Epithelial cell of esophagus (primary cell): Measurements from ENCODE around the gene SAT1.
"Not testable (repeated sequence)": the region's sequence is repeated elsewhere in the genome, so short reads cannot be mapped to it uniquely, and the experiment has no call there.

Experiments
- DNase-seq: peaks from one replicate; pipeline ENCODE4 v3.0.0; 2010; ENCODE audit warnings: low read depth
- H3K4me3 ChIP-seq: 2 replicates; pipeline ENCODE4 v1.5.1; 2011; ENCODE audit warnings: mild to moderate bottlenecking, low read length, control low read depth
- TF ChIP-seq, protein P1 (sequence below): IDR thresholded peaks from 2 replicates; pipeline ENCODE4 v1.5.1; 2011; ENCODE audit warnings: low read depth, mild to moderate bottlenecking, low read length, control low read depth, inconsistent platforms; ENCODE audit not compliant: insufficient read depth; ENCODE audit errors: missing control alignments

The SAT1 gene

DNA sequence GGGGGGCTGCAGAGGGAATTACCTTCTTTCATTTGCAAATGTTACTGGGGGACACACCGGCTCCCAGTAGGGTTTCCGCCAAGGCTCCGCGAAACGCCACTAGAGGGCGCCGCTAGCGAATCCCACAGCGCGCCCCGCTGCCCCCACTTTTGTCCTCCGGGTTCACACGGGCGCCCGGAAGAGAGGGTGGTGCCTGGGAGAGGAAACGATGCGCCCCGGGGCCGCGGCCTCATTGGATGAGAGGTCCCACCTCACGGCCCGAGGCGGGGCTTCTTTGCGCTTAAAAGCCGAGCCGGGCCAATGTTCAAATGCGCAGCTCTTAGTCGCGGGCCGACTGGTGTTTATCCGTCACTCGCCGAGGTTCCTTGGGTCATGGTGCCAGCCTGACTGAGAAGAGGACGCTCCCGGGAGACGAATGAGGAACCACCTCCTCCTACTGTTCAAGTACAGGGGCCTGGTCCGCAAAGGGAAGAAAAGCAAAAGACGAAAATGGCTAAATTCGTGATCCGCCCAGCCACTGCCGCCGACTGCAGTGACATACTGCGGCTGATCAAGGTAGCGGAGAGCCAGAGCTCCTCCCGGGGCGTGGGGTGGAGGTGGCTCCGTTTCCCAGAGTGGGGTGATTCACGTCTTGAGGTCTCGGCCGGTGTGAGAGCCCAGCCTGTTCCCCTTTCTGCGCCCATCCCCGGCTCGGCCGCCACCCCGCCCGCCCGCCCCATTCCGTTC, at the start of gene SAT1:
TSS of gene SAT1 (plus strand) at position 311 of the 726 bp plus-strand sequence. CDS start at position 490, 179 bp downstream.
- DNase-seq: peak; percentile 93
- TF ChIP-seq, protein P1, sequence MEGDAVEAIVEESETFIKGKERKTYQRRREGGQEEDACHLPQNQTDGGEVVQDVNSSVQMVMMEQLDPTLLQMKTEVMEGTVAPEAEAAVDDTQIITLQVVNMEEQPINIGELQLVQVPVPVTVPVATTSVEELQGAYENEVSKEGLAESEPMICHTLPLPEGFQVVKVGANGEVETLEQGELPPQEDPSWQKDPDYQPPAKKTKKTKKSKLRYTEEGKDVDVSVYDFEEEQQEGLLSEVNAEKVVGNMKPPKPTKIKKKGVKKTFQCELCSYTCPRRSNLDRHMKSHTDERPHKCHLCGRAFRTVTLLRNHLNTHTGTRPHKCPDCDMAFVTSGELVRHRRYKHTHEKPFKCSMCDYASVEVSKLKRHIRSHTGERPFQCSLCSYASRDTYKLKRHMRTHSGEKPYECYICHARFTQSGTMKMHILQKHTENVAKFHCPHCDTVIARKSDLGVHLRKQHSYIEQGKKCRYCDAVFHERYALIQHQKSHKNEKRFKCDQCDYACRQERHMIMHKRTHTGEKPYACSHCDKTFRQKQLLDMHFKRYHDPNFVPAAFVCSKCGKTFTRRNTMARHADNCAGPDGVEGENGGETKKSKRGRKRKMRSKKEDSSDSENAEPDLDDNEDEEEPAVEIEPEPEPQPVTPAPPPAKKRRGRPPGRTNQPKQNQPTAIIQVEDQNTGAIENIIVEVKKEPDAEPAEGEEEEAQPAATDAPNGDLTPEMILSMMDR: peak; percentile 61
- H3K4me3 ChIP-seq: peak within 1 kb of the TSS; percentile 83

GRCh38 chrX:23736030-23736429, 46.9 kb upstream of the SAT1 start:
- no peak for DNase-seq
- TF ChIP-seq, protein P1: no peak
- no peak overlapping the region for H3K4me3 ChIP-seq

DNA sequence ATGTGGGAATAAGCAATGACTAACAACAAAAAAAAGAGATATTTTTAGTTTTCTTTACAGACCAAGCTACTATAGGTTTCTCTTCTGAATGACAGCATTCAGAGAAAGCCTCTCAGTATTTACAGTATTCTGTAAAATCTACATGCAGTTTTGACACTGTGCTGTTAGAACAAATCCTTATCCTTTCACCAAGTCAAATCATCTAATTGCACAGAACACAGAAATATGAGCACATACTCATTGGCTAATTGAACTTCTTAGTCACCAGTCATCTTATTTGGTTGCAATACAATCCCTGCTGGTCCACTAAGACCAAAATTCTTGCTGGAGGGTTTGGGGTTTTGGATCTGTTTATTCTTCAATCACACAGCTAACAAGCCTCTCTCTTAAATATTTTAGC, 45.6 kb upstream of the SAT1 start:
- TF ChIP-seq, protein P1: no peak
- no peak overlapping the region for H3K4me3 ChIP-seq
- peak; percentile 38 for DNase-seq

DNA sequence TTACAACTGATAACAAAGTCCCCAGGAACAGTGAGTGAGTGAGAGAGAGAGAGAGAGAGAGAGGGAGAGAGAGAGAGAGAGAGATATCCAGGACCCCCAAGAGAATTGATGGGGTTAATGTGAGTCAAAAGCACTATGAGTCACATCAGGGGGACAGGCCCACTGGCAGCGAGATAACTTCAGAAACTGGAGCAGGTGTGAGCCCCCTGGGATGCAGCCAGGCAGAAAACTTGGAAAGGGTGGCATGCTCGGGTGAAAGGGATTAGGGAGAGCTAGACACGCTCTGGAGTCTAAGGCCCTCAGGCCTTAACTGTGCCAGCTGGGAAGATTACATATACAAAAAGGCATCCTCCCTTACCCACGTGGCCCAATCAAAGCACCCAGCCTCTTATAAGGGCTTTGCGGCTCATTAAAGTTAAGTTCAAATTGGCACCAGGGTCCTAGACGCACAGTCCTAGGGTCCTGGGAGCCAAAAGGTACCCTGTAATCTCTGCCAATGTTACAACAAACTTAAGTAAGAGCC, 40.7 kb upstream of the SAT1 start:
- peak overlapping the region; percentile 62 for H3K4me3 ChIP-seq
- DNase-seq: peak; percentile 82
- TF ChIP-seq, protein P1: no peak

DNA sequence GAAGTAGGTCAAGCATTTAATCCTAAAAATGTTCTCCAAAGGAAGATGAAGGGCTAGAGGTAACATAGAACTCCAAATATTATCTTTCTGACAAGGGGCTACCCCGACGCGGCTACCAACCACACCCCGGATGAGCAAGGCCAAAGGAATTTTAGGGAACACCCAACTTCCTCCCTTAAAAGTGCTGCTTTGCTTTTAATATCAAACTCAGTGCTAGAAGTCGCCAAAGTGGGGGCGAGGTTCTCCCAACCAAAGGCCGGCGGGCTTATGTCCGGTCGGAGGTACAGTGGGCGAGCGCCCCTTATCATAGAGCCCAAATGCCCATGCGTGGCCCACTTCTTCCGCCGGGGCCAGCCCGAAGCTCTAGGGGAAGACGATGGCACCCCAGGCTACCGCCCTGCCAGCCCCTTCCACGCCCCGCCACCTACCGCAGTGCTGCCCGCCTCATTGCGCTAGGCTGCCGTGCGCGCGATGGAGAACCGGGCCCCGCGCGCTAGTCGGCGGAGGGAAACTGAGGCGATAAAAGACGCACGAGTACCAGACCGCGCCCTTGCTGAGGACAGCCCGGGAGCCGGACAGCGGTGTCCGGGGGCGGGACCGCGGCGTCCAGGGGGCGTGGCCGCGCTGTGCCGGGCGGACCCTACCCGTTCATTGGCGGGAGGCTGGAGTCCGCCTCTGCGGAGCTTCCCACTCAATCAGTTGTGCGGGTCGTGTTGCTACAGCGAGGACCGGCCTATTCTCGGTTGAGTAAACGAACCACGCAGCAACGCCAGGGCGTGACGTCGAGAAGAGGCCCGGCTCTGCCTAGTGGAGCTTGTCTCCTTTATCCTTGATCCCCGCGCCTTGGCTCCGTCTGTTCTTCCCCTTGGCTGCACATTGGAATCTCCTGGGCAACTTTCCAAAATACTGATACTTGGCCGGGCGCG, 40.0 kb upstream of the SAT1 start, which contains the start of gene ACOT9:
TSS of gene ACOT9 (minus strand) at position 580 of the 926 bp plus-strand sequence. CDS start at position 448, 132 bp downstream.
- TF ChIP-seq, protein P1: no peak
- peak within 1 kb of the TSS; percentile 62 for H3K4me3 ChIP-seq
- peak; percentile 94 for DNase-seq

- peak overlapping the region; percentile 62 for H3K4me3 ChIP-seq
- DNase-seq: not testable (repeated sequence)
Observed at GRCh38 chrX:23743623-23743971, 39.4 kb upstream of the SAT1 start.

DNA sequence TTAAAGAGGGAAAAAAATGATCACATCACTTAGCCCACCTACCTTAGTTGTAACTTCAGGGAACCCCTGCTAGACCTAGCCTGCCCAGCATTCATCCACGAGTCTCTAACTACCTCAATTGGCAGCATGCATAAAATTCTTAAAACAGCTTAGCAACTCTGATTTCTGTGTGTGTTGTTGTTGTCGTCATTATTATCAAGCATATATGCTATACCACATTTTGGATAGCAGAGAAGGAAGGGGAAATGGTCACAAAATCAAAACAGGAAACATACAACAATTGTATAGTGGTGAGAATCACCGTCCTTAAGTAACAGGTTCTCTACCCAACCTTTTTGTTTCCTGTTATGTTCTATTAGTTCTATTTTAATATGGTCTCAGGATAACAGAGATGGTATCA, 37.2 kb upstream of the SAT1 start:
- TF ChIP-seq, protein P1: no peak
- DNase-seq: no peak
- H3K4me3 ChIP-seq: no peak overlapping the region
